ENCODE data around the gene RPS14.
"Not testable (repeated sequence)": the region's sequence is repeated elsewhere in the genome, so short reads cannot be mapped to it uniquely, and the experiment has no call there.

The RPS14 gene

GRCh38 chr5:150476568-150476967 lies 27.0 kb upstream of the RPS14 start:
- DNase-seq: not testable (repeated sequence)

- no peak for DNase-seq
Measured at GRCh38 chr5:150473673-150474358, 24.3 kb upstream of the RPS14 start.

- no peak for DNase-seq
Measured at GRCh38 chr5:150469718-150470469, 20.4 kb upstream of the RPS14 start.

GRCh38 chr5:150468206-150468605 lies 18.7 kb upstream of the RPS14 start:
- no peak for DNase-seq

- no peak for DNase-seq
Measured at GRCh38 chr5:150465927-150466326, 16.4 kb upstream of the RPS14 start.

GRCh38 chr5:150464554-150465012 lies 15.0 kb upstream of the RPS14 start:
- DNase-seq: no peak

- DNase-seq: no peak
Measured at GRCh38 chr5:150461231-150461630, 11.7 kb upstream of the RPS14 start.

GRCh38 chr5:150460781-150461180 lies 11.2 kb upstream of the RPS14 start:
- no peak for DNase-seq

- no peak for DNase-seq
Measured at GRCh38 chr5:150458802-150459557, 9.4 kb upstream of the RPS14 start.

GRCh38 chr5:150457562-150458240 lies 8.2 kb upstream of the RPS14 start:
- DNase-seq: no peak

GRCh38 chr5:150457121-150457520 lies 7.6 kb upstream of the RPS14 start:
- no peak for DNase-seq

GRCh38 chr5:150454492-150455229 lies 5.1 kb upstream of the RPS14 start:
- DNase-seq: no peak

GRCh38 chr5:150454027-150454426 lies 4.5 kb upstream of the RPS14 start:
- not testable (repeated sequence) for DNase-seq

GRCh38 chr5:150452914-150453313 lies 3.4 kb upstream of the RPS14 start:
- DNase-seq: no peak

- DNase-seq: no peak
Measured at GRCh38 chr5:150451594-150451993, 2.1 kb upstream of the RPS14 start.

GRCh38 chr5:150448952-150449516 lies 505 bp downstream of the RPS14 start:
- no peak for DNase-seq

- no peak for DNase-seq
Measured at GRCh38 chr5:150448334-150448733, 1.2 kb downstream of the RPS14 start.

- DNase-seq: no peak
Measured at GRCh38 chr5:150447188-150447587, 2.4 kb downstream of the RPS14 start.

GRCh38 chr5:150446583-150446982 lies 3.0 kb downstream of the RPS14 start:
- no peak for DNase-seq

GRCh38 chr5:150446088-150446487 lies 3.5 kb downstream of the RPS14 start:
- DNase-seq: no peak

GRCh38 chr5:150444770-150445169 lies 4.8 kb downstream of the RPS14 start:
- no peak for DNase-seq

All from NCI-H1417 treated with DMSO at 0.1 percent for 48 hours (cell line).